Liver (tissue), 9 donors: ENCODE measurements around the gene GPANK1. TPM values are rescaled to one million over a fixed set of nuclear protein-coding genes. Genes with fewer than 3 reads are reported as not detected.

Experiments
- DNase-seq: peaks from one replicate; pipeline ENCODE4 v3.0.0-alpha.2; 2017; ENCODE audit warnings: low spot score
- H3K27ac ChIP-seq, 2 donors: one replicate each; pipeline ENCODE4 v1.7.0; 2013; ENCODE audit warnings: inconsistent platforms in 2 of 2, low read length in 2 of 2, control low read depth in 1 of 2, low read depth in 1 of 2, mild to moderate bottlenecking in 1 of 2
- H3K27me3 ChIP-seq, 4 donors: one replicate each; pipeline versions ENCODE4 v1.6.1 to v1.7.0; 2013; ENCODE audit warnings: low read length in 3 of 4, inconsistent platforms in 1 of 4, mild to moderate bottlenecking in 1 of 4, moderate library complexity in 1 of 4; ENCODE audit not compliant: control insufficient read depth in 4 of 4, insufficient read depth in 4 of 4
- H3K36me3 ChIP-seq, 4 donors: one replicate each; pipeline versions ENCODE4 v1.6.1 to v1.7.0; 2013; ENCODE audit warnings: low read length in 3 of 4, mild to moderate bottlenecking in 3 of 4, low read depth in 1 of 4, moderate library complexity in 1 of 4; ENCODE audit not compliant: control insufficient read depth in 4 of 4, insufficient read depth in 3 of 4
- H3K4me1 ChIP-seq, 4 donors: one replicate each; pipeline versions ENCODE4 v1.6.1 to v1.7.0; 2013; ENCODE audit warnings: low read length in 3 of 4, mild to moderate bottlenecking in 3 of 4, moderate library complexity in 1 of 4; ENCODE audit not compliant: control insufficient read depth in 4 of 4, insufficient read depth in 4 of 4
- H3K4me3 ChIP-seq, 3 donors: one replicate each; pipeline versions ENCODE4 v1.6.1 to v1.7.0; 2013; ENCODE audit warnings: low read length in 3 of 3, control low read depth in 1 of 3, low read depth in 1 of 3, mild to moderate bottlenecking in 1 of 3
- H3K9ac ChIP-seq, 2 donors: one replicate each; pipeline ENCODE4 v1.7.0; 2013; ENCODE audit warnings: low read length in 2 of 2, mild to moderate bottlenecking in 2 of 2, moderate library complexity in 2 of 2, control low read depth in 1 of 2, low read depth in 1 of 2
- H3K9me3 ChIP-seq, 4 donors: one replicate each; pipeline versions ENCODE4 v1.6.1 to v1.7.0; 2013; ENCODE audit warnings: low read length in 3 of 4; ENCODE audit not compliant: control insufficient read depth in 4 of 4
- EGR1 ChIP-seq, 2 donors: IDR thresholded peaks; 2 replicates each; pipeline ENCODE4 v1.6.1; 2016 to 2018; ENCODE audit warnings: antibody characterized with exemption in 2 of 2, low read depth in 2 of 2
- FOXA1 ChIP-seq: IDR thresholded peaks from 2 replicates; pipeline ENCODE4 v1.6.1; 2016; ENCODE audit warnings: antibody characterized with exemption
- FOXA2 ChIP-seq: IDR thresholded peaks from 2 replicates; pipeline ENCODE4 v1.6.1; 2016; ENCODE audit warnings: antibody characterized with exemption
- GABPA ChIP-seq, 2 donors: IDR thresholded peaks in 1 of 2; conservative IDR thresholded peaks in 1 of 2; 2 replicates each; pipeline ENCODE4 v1.6.1; 2016; ENCODE audit warnings: antibody characterized with exemption in 2 of 2, mild to moderate bottlenecking in 1 of 2, moderate library complexity in 1 of 2
- HNF4A ChIP-seq, 2 donors: conservative IDR thresholded peaks; 2 replicates each; pipeline ENCODE4 v1.6.1; 2016; ENCODE audit warnings: antibody characterized with exemption in 2 of 2, mild to moderate bottlenecking in 2 of 2
- HNF4G ChIP-seq: IDR thresholded peaks from 2 replicates; pipeline ENCODE4 v1.6.1; 2016; ENCODE audit warnings: antibody characterized with exemption
- JUND ChIP-seq, 2 donors: IDR thresholded peaks; 2 replicates each; pipeline ENCODE4 v1.6.1; 2016; ENCODE audit warnings: antibody characterized with exemption in 2 of 2
- NR2F2 ChIP-seq: IDR thresholded peaks from 2 replicates; pipeline ENCODE4 v1.6.1; 2016; ENCODE audit warnings: antibody characterized with exemption
- RAD21 ChIP-seq, 2 donors: IDR thresholded peaks; 2 replicates each; pipeline ENCODE4 v1.6.1; 2016; ENCODE audit warnings: antibody characterized with exemption in 2 of 2, mild to moderate bottlenecking in 2 of 2
- RXRA ChIP-seq, 2 donors: IDR thresholded peaks; 2 replicates each; pipeline ENCODE4 v1.6.1; 2017 to 2018; ENCODE audit warnings: antibody characterized with exemption in 2 of 2, mild to moderate bottlenecking in 1 of 2
- SP1 ChIP-seq: IDR thresholded peaks from 2 replicates; pipeline ENCODE4 v1.6.1; 2018; ENCODE audit warnings: antibody characterized with exemption, mild to moderate bottlenecking
- TAF1 ChIP-seq: conservative IDR thresholded peaks from 2 replicates; pipeline ENCODE4 v1.6.1; 2016; ENCODE audit warnings: antibody characterized with exemption, mild to moderate bottlenecking
- YY1 ChIP-seq: IDR thresholded peaks from 2 replicates; pipeline ENCODE4 v1.6.1; 2016; ENCODE audit warnings: antibody characterized with exemption, mild to moderate bottlenecking
- WGBS: extraction: QIAGEN DNeasy Blood & Tissue Kit; methylation state at CpG from one replicate; pipeline ENCODE4 v1.1.7; 2013; 5-methylcytosine and 5-hydroxymethylcytosine counted together
- polyA plus RNA-seq, 2 donors: library from polyadenylated mRNA; stranded (reverse) in 1 of 2; unstranded in 1 of 2; fragments of 200-250 nt in 1 of 2; fragments of >200 nt in 1 of 2; fragmentation: Nextera tagmentation in 1 of 2; extraction: Ambion mirVana in 1 of 2; gene quantifications; one replicate each; pipeline versions ENCODE4 v1.2.1 to v1.2.3, GENCODE V29; 2013 to 2015
- total RNA-seq, 2 donors: library from RNA; depleted of rRNA; stranded (reverse); fragments of >200 nt; gene quantifications; one replicate each; pipeline ENCODE4 v1.2.3, GENCODE V29; 2014
- TF ChIP-seq, protein P1 (sequence below): IDR thresholded peaks from 2 replicates; pipeline ENCODE4 v1.6.1; 2016; ENCODE audit warnings: antibody characterized with exemption
- TF ChIP-seq, protein P2 (sequence below): fragments of 150-350 bp; IDR thresholded peaks from 2 replicates; pipeline ENCODE4 v1.5.1; 2017; ENCODE audit warnings: improper control_type of control experiment, low read depth, low read length; ENCODE audit not compliant: missing input control
- TF ChIP-seq, protein P3 (sequence below): IDR thresholded peaks from 2 replicates; pipeline ENCODE4 v1.6.1; 2016; ENCODE audit warnings: antibody characterized with exemption
- TF ChIP-seq, protein P4 (sequence below): IDR thresholded peaks from 2 replicates; pipeline ENCODE4 v1.6.1; 2016; ENCODE audit warnings: antibody characterized with exemption
- TF ChIP-seq, protein P5 (sequence below): IDR thresholded peaks from 2 replicates; pipeline ENCODE4 v1.6.1; 2016; ENCODE audit warnings: antibody characterized with exemption, mild to moderate bottlenecking
- donor health status: healthy.
- donor health status: healthy.
- donor health status: healthy.
- donor health status: healthy.
- donor health status: healthy.

GPANK1 gene
- total and polyA plus RNA-seq, 4 donors, result 7.6 to 13.9 (median 11.2) TPM

DNA sequence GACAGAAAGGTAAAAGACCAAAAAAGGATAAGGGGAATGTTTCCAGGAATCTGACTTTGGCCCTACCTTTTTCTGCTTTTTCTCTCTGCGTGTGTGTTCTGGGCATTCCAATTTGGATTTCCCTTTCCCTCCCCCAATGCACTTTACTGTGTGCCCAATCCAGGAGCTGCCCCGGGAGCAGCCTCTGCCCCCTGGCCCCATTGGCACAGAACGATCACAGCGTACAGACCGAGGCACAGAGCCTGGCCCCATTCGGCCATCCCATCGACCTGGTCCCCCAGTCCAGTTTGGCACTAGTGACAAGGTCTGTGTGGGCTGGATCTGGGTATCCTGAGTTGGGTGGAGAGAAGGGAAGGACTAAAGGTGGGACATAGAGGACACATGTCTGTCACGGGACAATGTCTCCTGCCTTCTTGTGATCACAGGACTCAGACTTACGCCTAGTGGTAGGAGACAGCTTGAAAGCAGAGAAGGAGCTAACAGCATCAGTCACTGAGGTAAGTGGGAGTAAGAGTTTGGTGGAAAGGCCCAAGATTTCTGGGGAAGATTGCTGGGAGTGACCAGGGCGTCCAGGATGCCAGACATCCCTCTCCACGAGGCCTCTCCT is 29.7 kb downstream of the GPANK1 start:
- Histone ChIP-seq H3K9ac (no peak overlapping the region), H3K4me1 (peaks cover 2 to 23% (median 18%) of the 10 kb centered on the region in 4 donors), H3K27ac (no peak overlapping the region), H3K9me3 (no peaks in the 10 kb centered on the region), H3K36me3 (peaks cover 40 to 84% (median 53%) of the 10 kb centered on the region in 4 donors), H3K4me3 (no peak overlapping the region), H3K27me3 (no peaks in the 10 kb centered on the region)
- TF ChIP-seq NR2F2 (no peak), HNF4A (conservative IDR thresholded peaks at IDR 0.05) (peak; percentile 43), JUND (IDR thresholded peaks at IDR 0.05) (no peak), TAF1 (no peak), HNF4G (no peak), EGR1 (IDR thresholded peaks at IDR 0.05; ENCODE audit: low read depth in 2 of 2) (no peak), FOXA1 (no peak), FOXA2 (no peak), GABPA (IDR thresholded peaks at IDR 0.05 in 1 of 2, conservative IDR thresholded peaks at IDR 0.05 in 1 of 2) (no peak), RXRA (IDR thresholded peaks at IDR 0.05) (peak; percentile 59 to 60), RAD21 (IDR thresholded peaks at IDR 0.05) (no peak), YY1 (no peak), SP1 (peak; percentile 77)
- TF ChIP-seq, protein P1, sequence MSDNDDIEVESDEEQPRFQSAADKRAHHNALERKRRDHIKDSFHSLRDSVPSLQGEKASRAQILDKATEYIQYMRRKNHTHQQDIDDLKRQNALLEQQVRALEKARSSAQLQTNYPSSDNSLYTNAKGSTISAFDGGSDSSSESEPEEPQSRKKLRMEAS, result no peak
- TF ChIP-seq, protein P2, sequence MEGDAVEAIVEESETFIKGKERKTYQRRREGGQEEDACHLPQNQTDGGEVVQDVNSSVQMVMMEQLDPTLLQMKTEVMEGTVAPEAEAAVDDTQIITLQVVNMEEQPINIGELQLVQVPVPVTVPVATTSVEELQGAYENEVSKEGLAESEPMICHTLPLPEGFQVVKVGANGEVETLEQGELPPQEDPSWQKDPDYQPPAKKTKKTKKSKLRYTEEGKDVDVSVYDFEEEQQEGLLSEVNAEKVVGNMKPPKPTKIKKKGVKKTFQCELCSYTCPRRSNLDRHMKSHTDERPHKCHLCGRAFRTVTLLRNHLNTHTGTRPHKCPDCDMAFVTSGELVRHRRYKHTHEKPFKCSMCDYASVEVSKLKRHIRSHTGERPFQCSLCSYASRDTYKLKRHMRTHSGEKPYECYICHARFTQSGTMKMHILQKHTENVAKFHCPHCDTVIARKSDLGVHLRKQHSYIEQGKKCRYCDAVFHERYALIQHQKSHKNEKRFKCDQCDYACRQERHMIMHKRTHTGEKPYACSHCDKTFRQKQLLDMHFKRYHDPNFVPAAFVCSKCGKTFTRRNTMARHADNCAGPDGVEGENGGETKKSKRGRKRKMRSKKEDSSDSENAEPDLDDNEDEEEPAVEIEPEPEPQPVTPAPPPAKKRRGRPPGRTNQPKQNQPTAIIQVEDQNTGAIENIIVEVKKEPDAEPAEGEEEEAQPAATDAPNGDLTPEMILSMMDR, result no peak
- TF ChIP-seq, protein P3, sequence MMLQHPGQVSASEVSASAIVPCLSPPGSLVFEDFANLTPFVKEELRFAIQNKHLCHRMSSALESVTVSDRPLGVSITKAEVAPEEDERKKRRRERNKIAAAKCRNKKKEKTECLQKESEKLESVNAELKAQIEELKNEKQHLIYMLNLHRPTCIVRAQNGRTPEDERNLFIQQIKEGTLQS, result no peak
- TF ChIP-seq, protein P4, sequence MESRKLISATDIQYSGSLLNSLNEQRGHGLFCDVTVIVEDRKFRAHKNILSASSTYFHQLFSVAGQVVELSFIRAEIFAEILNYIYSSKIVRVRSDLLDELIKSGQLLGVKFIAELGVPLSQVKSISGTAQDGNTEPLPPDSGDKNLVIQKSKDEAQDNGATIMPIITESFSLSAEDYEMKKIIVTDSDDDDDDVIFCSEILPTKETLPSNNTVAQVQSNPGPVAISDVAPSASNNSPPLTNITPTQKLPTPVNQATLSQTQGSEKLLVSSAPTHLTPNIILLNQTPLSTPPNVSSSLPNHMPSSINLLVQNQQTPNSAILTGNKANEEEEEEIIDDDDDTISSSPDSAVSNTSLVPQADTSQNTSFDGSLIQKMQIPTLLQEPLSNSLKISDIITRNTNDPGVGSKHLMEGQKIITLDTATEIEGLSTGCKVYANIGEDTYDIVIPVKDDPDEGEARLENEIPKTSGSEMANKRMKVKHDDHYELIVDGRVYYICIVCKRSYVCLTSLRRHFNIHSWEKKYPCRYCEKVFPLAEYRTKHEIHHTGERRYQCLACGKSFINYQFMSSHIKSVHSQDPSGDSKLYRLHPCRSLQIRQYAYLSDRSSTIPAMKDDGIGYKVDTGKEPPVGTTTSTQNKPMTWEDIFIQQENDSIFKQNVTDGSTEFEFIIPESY, result no peak
- TF ChIP-seq, protein P5, sequence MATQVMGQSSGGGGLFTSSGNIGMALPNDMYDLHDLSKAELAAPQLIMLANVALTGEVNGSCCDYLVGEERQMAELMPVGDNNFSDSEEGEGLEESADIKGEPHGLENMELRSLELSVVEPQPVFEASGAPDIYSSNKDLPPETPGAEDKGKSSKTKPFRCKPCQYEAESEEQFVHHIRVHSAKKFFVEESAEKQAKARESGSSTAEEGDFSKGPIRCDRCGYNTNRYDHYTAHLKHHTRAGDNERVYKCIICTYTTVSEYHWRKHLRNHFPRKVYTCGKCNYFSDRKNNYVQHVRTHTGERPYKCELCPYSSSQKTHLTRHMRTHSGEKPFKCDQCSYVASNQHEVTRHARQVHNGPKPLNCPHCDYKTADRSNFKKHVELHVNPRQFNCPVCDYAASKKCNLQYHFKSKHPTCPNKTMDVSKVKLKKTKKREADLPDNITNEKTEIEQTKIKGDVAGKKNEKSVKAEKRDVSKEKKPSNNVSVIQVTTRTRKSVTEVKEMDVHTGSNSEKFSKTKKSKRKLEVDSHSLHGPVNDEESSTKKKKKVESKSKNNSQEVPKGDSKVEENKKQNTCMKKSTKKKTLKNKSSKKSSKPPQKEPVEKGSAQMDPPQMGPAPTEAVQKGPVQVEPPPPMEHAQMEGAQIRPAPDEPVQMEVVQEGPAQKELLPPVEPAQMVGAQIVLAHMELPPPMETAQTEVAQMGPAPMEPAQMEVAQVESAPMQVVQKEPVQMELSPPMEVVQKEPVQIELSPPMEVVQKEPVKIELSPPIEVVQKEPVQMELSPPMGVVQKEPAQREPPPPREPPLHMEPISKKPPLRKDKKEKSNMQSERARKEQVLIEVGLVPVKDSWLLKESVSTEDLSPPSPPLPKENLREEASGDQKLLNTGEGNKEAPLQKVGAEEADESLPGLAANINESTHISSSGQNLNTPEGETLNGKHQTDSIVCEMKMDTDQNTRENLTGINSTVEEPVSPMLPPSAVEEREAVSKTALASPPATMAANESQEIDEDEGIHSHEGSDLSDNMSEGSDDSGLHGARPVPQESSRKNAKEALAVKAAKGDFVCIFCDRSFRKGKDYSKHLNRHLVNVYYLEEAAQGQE, result no peak
- 48% methylated on average over 11 of the region's 11 CpGs for WGBS
- no peak for DNase-seq
